Activated T-cell treated with anti-CD3 and anti-CD28 coated beads for 4 hours (primary cell): ENCODE data around the gene SLC6A2.

Source experiments
- DNase-seq: peaks from one replicate; pipeline ENCODE4 v3.0.0-alpha.2; 2020

SLC6A2 gene

GRCh38 chr16:55651841-55652824 is 3.7 kb upstream of the SLC6A2 start:
- DNase-seq: no peak

- DNase-seq: no peak
These were observed 2.7 kb upstream of the SLC6A2 start for GRCh38 chr16:55653106-55653505.

- no peak for DNase-seq
These were observed 349 bp upstream of the SLC6A2 start for GRCh38 chr16:55655381-55655896.

- no peak for DNase-seq
These were observed 904 bp downstream of the SLC6A2 start for GRCh38 chr16:55656691-55657092.

- DNase-seq: no peak
These were observed 1.8 kb downstream of the SLC6A2 start for GRCh38 chr16:55657616-55658015.

- DNase-seq: no peak
These were observed 3.2 kb downstream of the SLC6A2 start for GRCh38 chr16:55658898-55659420.

- DNase-seq: no peak
These were observed 4.2 kb downstream of the SLC6A2 start for GRCh38 chr16:55660026-55660425.

- DNase-seq: no peak
These were observed 5.0 kb downstream of the SLC6A2 start for GRCh38 chr16:55660828-55661227.

GRCh38 chr16:55661941-55662643 is 6.3 kb downstream of the SLC6A2 start:
- no peak for DNase-seq

GRCh38 chr16:55662644-55663031 is 6.8 kb downstream of the SLC6A2 start:
- no peak for DNase-seq

- no peak for DNase-seq
These were observed 7.4 kb downstream of the SLC6A2 start for GRCh38 chr16:55663225-55663624.

- no peak for DNase-seq
These were observed 8.2 kb downstream of the SLC6A2 start for GRCh38 chr16:55663765-55664677.

- DNase-seq: no peak
These were observed 9.1 kb downstream of the SLC6A2 start for GRCh38 chr16:55664786-55665407.

- DNase-seq: no peak
These were observed 9.7 kb downstream of the SLC6A2 start for GRCh38 chr16:55665511-55665910.

- DNase-seq: no peak
These were observed 10.2 kb downstream of the SLC6A2 start for GRCh38 chr16:55666012-55666411.

- no peak for DNase-seq
These were observed 12.0 kb downstream of the SLC6A2 start for GRCh38 chr16:55667753-55668152.

GRCh38 chr16:55668340-55669281 is 12.8 kb downstream of the SLC6A2 start:
- DNase-seq: no peak

GRCh38 chr16:55671206-55671973 is 15.6 kb downstream of the SLC6A2 start:
- DNase-seq: no peak

GRCh38 chr16:55671974-55672280 is 16.1 kb downstream of the SLC6A2 start:
- no peak for DNase-seq

GRCh38 chr16:55672471-55672870 is 16.7 kb downstream of the SLC6A2 start:
- DNase-seq: no peak
